ENCODE results near the gene PI4KA.

PI4KA gene

DNA sequence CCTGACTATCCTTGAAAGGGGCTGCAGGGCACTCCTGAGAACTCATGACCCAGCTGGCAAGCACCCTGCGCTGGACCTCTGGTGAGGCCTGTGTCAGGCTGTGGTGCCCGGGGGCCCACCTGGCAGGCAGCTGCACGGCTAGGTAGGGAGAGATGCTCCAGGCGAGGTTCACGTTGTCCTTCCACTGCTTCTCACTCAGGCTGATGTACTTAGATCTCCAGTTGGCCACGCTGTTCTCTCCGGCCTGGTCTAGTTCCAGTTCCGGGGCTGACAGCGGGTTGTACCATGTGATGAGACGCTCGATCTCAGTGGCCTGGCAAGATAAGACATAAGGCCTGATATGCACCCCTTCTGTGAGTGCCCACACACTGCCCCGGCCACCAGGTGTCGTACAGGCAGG lies 129.4 kb downstream of the PI4KA start:
- H3K4me3 ChIP-seq (ENCODE audit: low read depth, low read length), result no peak overlapping the region
- ChIA-PET POLR2A (no interaction called here), CTCF (interaction anchor here (1.3 kb wide), 1 partner anchor 13 kb away, joined by 6 read pairs; no protein-coding TSS in a partner anchor)
- DNase-seq (ENCODE audit: low read depth, low spot score), result no peak
- TF ChIP-seq CTCF (IDR thresholded peaks at IDR 0.05; ENCODE audit: insufficient read depth, low read length, missing control alignments), result no peak

DNA sequence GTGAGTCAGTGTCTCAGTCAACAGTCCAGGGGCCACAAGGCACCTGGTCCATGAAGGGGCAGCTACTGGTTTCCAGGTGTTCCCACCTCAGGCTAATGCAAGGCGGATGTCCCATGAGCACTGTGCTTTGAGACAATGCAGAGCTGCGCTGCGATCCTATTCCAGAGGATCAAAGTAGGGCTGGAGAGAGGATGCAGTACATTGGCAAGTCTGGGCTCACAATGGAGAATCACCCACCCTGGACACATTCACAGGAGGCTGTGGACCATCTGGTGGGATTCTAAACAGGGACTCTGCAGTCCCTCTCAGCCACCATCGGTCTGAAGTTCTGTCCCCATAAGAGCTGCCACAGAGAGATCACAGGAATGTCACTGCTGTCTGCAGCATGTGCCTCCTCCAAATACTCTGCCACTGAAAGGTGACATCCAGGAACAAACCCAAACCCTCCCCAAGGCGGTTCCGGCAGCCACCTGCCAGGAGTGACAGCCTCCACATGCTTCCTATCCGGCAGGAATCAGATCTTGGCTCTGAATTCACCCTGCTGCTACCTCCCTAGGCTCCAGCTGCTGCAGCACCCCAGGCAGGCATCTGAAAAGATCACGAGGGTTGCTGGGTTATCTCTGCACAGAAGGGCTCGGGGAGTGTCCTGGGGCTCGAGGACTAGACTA lies 130.0 kb downstream of the PI4KA start:
- H3K4me3 ChIP-seq (ENCODE audit: low read depth, low read length), result no peak overlapping the region
- CTCF ChIA-PET, result interaction anchor here (1.3 kb wide), 1 partner anchor 13 kb away, joined by 6 read pairs; no protein-coding TSS in a partner anchor
- POLR2A ChIA-PET, result no interaction called here
- no peak for TF ChIP-seq CTCF (IDR thresholded peaks at IDR 0.05; ENCODE audit: insufficient read depth, low read length, missing control alignments)
- no peak for DNase-seq (ENCODE audit: low read depth, low spot score)

GRCh38 chr22:20727118-20728015 lies 131.2 kb downstream of the PI4KA start:
- POLR2A ChIA-PET, result no interaction called here
- no peak for TF ChIP-seq CTCF (IDR thresholded peaks at IDR 0.05; ENCODE audit: insufficient read depth, low read length, missing control alignments)
- CTCF ChIA-PET, result no interaction called here

DNA sequence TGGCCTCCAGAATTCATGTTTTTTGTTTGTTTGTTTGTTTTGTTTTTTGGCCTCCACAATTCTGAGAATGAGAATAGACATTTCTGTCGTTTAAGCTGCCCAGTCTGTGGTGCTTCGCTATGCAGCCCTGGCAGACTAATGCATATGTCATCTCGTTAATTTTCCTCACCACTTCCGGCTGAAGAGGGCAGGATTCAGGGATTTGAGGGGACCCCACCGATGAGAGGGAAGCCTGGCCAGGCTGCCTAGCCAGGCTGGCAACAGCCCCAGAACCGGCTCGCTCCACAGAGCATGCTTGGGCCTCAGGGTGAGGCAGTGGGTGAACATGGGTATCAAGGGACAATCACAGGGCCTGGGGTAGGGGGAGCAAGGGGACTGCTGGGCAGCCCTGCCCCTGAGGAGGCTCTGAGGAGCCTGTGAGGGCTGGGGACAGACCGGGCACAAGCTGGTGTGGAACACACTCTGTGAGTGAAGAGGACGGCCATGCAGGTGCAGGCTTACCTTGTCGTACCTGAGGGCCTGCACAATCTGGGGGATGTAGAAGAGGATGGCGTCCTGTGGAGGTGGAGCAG lies 132.5 kb downstream of the PI4KA start:
- H3K4me3 ChIP-seq (ENCODE audit: low read depth, low read length), result no peak overlapping the region
- CTCF ChIA-PET, result no interaction called here
- POLR2A ChIA-PET, result no interaction called here
- no peak for DNase-seq (ENCODE audit: low read depth, low spot score)
- no peak for TF ChIP-seq CTCF (IDR thresholded peaks at IDR 0.05; ENCODE audit: insufficient read depth, low read length, missing control alignments)

More at GRCh38 chr22:20727118-20728015, 131.2 kb downstream of the PI4KA start:
- DNase-seq (ENCODE audit: low read depth, low spot score), result no peak
- no peak overlapping the region for H3K4me3 ChIP-seq (ENCODE audit: low read depth, low read length)

DNA sequence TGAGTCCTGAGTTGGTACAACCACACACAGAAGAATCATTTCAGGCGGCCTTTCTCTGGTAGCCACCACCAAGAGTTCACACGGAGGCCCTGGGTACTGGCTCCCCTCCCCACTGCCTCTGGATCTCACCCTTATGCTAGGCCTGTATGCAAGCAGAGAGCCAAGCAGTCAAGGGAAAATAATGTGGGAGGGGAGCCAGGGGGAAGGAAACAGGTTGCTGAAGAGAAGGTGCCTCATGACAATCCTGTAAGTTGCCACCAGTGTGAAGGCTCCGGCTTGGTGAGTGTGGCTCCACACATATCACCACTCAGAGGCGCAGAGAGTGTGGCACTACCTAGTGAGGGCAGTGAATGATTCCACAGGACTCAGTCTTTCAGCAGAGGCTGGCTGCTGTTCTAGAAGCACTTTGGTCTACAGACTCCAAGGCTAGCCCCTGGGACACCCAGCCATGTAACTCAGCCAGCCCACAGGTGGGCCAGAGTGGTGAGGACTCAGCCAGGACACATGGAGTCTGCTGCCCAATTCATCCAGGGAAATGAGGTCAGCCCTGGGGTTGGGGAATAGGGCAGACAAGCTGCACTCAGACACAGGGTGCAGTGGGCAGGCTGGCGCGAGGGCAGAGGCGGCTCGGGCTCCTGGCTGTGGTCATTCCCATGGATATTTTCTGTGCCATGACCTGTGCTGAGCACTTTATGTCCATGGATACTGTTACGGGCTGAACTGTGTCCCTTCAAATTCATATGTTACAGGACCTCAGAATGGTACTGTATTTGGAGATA lies 133.7 kb downstream of the PI4KA start:
- CTCF ChIA-PET, result no interaction called here
- DNase-seq (ENCODE audit: low read depth, low spot score), result no peak
- no peak overlapping the region for H3K4me3 ChIP-seq (ENCODE audit: low read depth, low read length)
- POLR2A ChIA-PET, result no interaction called here
- no peak for TF ChIP-seq CTCF (IDR thresholded peaks at IDR 0.05; ENCODE audit: insufficient read depth, low read length, missing control alignments)
